ENCODE measurements around the gene ELMO3.
A peak's percentile ranks its signal among the peaks of the same experiment; 100 is the strongest.

ELMO3 gene

DNA sequence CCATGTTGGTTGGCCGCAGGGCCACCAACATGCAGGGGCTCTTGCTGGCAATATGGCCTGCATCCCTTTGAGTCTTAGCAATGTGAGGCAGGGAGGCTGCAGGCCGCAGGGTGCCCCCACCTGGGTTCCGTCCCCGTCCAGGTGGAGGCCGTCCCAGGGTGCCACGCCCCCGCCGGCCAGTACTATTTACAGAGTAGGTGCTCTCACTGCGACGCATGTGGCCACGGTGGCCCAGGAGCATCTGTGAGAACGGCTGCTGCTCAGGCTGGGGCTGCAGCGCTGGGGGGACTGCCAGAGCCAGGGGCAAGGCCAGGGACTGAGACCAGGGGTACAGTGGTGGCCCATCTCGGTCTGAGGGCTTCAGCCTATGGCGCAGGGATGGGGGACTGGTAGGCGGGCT lies 18.8 kb upstream of the ELMO3 start:
- no peak for DNase-seq (ENCODE audit: low read depth, low spot score)

DNA sequence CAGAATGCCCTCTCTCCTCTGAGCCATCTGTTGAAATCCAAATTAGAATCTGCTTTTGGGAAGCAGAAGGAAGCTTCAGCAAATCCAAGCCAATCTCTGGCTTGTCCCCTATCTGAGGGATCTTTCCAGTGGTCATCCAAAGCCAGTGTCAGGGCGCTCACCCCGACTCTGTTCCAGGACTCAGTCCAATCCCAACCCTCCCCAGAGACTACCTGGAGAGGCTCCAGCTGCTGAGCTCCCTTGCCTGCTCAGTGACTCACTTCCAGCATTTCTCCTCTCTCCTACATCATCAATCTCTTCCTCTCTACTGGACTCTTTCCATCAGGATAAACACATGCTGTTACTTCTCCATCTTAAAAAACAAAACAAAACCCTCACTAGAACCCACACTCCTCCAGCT lies 17.6 kb upstream of the ELMO3 start:
- peak; percentile 73 for DNase-seq (ENCODE audit: low read depth, low spot score)

DNA sequence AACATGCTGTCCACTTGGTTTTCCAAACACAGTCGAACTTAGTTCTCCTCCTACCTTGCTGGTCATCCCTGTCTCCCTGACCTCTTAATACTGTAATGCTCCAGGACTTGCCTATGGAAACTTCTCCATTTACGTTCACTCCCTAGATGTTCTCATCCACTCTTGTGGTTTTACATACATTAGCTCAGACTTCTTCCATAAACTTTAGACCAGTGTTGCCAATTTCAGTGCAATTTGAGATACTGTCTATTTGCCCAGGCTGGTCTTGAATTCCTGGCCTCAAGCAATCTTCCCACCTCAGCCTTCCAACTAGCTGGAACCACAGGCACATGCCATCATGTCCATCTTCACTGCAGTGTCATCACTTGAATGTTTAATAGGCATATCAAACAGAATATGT lies 16.6 kb upstream of the ELMO3 start:
- no peak for DNase-seq (ENCODE audit: low read depth, low spot score)

DNA sequence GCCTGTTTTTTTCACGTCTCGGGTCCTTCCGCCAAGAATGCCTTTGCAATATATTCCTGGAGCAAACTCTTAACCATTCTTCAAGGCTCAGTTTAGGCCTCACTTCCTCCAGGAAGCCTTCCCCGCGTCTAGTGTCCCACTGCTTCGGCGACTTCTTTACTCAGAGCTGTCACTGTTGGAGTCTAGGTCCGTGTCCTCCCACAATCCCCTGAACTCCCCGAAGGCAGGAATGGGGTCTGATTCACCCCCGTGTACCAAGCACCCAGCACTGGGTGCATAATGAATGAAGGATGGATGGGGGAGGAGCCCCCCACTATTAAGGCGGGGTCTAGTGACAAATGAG lies 15.7 kb upstream of the ELMO3 start:
- DNase-seq (ENCODE audit: low read depth, low spot score): no peak

DNA sequence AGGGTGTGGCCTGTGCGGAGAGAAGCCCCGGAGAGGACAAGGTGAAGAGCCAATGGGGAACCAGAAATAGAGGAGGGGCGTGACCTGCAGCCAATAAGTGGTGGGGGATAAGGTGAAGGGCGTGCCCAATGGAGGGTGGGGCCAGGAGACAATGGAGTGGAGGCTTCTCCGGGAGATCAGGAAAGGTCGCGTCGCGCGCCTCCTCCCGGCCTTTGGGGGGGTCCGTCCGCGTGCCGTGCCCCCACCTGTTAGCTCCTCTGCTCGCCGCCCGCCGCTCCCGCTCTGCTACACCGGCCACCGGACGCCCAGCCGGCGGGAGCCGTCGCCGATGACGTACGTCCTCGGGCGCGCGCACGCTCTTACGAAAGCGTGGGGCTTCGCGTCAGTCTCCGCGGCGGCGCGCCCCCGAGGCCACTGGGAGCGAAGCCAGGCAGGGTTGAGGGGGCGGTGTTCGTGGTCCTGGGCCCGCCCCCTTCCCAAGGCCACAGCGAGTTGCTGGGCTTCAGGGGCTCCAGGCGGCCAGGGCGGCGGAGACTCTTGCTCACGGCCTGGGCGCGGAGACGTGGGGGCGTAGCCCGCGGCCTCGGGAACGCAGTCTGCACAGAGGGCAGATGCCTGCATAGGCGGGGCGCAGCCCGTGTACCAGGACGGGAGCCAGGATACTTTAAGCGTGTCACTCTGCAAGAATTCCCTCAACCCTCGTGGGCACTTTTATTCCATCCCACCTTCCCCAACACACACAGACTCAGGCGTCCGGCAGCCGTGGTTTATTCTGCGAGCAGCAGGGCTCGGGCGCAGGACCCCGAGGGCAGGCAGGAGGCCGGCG lies 15.1 kb upstream of the ELMO3 start, which contains the start of gene MATCAP1:
Gene MATCAP1, minus strand, starts transcription at position 337 of the 826 bp plus-strand sequence. CDS start 3,353 bp downstream, outside the sequence.
- DNase-seq (ENCODE audit: low read depth, low spot score): peak; percentile 98

DNA sequence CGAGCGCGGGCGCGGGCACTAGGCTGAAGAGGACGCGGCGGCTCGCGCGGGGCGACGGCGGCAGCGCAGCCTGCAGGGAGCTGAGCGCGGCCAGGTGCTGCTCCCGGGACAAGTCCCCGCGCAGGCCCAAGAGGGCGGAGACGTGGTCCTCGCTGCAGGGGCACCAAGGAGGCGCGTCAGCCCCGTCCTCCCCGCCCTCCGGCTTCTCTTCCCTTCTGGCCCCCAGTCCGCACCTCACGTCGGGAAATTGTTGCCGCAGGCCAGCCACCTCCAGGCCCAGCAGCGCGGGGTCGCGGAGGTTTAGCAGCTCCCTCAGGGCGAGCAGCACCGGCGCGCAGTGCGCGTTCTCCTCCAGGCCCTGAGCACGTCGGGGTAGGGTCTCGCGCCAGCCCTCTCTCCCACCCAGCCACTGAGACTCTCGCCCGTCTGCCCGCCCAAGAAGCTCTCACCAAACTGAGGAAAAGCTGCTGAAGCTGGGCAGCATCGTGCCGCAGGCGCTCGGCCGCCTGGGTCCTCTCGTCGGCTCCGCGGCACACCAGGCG lies 14.4 kb upstream of the ELMO3 start:
- peak; percentile 62 for DNase-seq (ENCODE audit: low read depth, low spot score)

DNA sequence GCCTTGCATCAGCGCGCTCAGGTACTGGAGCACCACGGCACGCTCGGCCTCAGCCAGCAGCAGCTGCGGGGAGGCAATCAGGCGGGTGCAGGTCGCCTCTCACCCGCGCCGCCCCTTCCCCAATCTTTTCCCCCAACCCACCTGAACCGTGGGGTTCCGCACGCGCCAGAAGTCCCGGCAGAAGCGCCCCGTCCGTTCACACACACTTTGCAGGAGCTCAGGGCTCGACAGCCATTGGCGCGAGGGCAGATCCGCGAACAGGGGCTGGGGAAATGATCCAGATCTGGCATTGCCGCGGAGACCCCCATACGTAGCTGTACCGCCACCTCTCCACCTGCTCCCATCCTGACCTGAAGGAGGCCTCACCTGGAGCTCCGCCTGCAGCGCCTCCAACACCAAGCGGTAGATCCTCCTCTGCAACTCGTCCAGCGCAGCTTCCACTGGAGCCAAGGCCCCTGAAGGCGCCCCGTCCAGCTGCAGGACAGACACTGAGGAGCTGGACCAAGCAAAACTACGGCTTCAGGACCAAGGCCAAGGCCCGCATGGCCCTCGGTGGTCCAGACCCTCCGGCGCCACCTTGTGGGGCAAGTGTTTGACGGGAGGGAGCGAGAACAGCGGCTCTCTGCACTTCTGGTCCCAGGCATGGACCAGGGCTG lies 13.8 kb upstream of the ELMO3 start:
- DNase-seq (ENCODE audit: low read depth, low spot score): peak; percentile 97

DNA sequence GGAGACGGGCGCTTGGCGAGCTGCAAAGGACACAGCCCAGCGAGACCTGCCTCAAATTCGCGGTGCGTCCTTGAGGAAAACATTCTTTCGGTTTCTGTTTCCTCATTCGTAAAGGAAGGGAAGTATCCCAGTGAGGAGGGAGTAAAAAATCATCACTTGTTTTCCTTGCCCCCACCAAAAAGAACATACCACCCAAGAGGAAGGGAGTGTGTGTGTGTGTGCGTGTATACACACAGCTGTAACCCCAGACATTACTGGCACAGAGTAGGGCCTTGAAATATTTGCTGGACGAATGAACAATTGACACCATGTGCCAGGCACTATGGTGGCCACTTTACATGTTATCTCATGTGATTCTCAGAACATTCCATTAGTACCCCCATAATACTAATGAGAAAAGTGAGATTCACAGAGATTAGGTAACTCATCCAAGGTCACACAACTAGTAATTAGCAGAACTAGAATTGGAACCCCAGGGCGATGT lies 13.2 kb upstream of the ELMO3 start:
- no peak for DNase-seq (ENCODE audit: low read depth, low spot score)

DNA sequence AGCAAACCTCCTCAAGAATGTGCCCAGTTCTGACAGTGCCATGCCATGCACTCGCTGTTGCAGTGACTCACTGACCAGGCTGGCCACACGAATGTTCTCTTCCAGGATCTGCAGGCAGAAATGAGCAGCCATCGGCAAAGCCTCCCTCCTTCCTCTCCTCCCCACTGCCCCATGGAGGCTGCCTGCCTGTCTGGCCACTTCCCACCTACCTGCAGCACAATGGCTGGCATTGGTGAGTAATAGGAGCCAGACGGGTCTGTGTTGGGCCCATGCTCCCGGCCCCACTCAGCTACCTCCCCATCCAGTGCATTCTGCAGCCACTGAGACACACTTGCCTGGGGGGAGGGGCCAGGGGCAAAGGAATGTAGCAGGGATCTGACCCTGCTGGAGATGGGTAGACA lies 12.4 kb upstream of the ELMO3 start:
- peak; percentile 82 for DNase-seq (ENCODE audit: low read depth, low spot score)

DNA sequence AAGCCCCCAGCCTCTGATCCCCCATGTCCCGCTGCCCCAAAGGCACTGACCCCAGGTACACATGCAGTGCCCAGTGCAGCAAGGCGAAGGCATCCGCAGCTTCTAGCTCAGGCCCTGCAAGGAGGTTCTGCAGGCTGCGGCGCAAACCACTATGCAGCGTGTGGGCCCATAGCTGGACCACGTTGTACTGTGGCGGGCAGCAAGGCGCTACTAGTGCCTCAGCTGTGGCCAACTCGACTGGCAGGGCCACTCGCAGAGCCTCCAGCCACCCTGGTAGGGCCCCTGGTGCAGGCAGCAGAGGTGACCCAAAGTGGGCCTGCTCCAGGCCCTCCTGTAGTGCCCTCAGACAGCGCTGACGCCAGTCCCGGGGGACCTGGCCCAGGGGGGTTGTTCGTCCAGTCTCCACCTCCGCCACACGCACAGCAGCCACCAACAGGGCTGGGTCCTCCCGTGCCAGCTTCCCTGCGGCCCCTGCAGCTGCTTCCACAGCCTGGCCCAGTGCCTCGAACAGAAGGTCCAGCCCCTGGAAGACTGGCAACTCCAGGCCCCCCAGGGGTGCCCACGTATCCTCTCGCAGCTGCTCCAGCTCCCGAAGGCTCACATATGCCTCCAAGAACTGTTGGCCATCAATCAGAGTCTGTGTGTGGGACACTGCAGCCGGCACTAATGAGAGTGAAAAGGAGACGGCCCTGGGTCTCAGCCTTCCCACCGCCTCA lies 11.6 kb upstream of the ELMO3 start:
- no peak for DNase-seq (ENCODE audit: low read depth, low spot score)

DNA sequence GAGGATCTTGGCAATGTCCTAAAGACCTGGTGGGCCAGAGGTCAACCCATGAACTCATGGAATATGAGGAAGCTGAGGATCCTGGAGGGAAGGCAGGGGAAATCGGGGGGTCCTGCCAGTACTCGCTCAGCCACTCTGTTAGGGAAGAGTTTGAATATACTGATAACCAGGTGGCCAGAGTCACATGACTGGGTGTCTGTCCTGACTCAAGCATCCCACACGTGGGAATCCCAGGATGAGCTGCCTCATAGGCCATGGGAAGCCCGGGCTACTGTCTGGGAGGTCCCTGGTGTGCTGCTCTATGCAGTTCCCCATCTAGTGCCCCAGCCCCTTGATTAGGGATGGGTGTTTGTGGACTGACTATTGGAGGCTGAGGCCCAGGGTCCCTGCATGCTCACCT lies 10.6 kb upstream of the ELMO3 start:
- no peak for DNase-seq (ENCODE audit: low read depth, low spot score)

DNA sequence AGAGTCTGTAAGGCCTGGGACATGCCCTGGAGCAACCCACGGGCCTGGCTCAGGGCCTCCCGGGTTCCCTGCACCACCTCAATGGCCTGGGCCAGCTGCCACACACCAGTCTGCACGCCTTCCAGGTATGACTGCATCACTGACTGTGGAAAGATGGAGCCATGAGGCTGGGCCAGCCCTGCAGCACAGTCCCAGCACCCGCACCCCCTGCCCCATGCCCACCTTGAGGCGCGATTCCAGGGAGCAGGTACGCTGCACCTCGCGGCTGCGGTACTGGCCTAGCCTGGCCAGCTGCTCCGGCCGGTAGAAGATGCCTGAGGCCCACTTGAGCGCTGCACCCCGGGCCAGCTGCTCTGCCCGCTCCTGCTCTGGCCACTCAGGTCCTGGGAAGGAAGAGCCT lies 10.1 kb upstream of the ELMO3 start:
- DNase-seq (ENCODE audit: low read depth, low spot score): no peak

DNA sequence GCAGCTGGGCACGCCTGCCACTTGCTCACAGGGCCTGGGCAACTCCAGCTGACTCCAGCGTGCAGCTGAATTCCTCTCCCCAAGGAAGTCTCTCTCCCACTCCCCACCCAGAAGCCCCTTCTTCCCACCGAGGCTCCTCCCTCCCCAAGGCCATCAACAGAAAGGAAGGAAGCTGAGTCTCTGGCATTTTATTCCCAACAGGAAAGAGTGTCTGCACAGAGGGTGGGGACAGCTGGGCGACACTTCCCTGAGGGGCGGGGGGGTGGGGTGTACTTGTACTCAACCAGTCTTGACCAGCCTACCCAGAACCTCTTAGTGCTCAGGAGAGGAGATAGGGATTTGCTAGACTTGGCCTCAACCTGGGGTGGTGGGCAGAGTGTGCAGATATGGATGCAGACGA lies 8.9 kb upstream of the ELMO3 start, which contains the start of gene EXOC3L1:
Gene EXOC3L1, minus strand, starts transcription at position 96 of the 400 bp plus-strand sequence. CDS start 460 bp downstream, outside the sequence.
- no peak for DNase-seq (ENCODE audit: low read depth, low spot score)

DNA sequence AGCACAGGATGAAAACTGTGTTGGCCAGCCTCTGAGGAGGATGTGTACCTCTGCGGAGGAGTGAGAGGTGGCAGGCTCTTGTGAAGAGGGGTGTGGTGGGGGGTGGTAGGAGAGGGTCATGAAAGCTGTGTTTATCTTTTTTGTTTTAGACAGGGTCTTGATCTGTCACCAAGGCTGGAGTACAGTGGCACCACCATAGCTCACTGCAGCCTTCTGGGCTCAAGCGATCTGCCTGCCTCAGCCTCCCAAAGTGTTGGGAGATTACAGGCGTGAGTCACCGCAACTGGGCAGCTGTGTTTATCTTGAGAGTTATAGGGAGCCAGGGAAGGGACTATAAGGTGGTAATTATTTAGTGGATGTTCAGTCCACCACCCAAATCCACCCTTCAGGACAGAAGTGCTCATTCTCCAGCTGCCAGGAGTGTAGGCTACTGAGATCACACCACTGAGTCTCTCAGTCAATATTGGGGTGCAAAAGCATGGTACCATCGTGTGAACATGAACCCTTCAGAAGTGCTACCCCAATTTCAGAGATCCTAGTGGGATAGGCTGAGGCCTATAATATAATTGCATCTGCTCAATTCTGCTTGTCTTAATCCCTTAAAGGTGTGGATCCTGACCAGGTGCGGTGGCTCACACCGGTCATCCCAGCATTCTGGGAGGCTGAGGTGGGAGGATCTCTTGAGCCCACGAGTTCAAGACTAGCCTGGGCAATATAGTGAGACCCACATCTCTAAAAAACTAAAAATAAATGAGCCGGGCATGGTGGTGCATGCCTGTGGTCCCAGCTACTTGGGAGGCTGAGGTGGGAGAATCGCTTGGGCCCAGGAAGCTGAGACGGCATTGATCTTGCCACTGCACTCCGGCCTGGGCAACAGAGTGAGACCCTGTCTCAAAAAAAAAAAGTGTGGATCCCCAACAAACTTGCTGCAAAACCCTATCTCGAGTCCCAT lies 8.2 kb upstream of the ELMO3 start:
- DNase-seq (ENCODE audit: low read depth, low spot score): no peak

DNA sequence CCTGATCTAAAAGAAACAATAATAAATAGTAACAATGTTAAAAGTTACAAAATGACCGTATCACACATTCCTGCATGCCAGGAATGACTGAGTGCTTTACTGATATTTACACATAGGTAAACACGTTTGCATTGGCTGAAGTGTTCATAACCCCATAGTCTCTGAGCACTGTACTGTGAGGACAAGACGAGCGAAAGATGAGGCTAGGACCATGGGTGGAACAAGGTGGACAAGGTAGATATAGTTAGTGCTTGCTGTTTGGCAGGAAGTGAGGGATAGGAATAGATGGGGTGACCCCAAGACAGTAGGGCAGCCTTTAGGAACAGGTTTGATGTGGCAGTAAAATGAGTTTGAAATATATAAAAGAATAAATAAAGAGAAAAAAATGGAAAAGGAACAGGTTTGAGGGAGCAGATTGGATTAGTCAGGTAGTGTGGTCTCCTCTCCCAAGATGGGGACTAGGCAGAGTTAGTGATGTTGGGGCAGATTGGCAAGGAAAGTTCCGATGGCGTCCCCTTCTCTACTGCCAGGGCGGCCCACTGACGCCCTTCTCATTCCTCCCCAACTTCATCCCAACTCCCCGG lies 7.4 kb upstream of the ELMO3 start:
- no peak for DNase-seq (ENCODE audit: low read depth, low spot score)

DNA sequence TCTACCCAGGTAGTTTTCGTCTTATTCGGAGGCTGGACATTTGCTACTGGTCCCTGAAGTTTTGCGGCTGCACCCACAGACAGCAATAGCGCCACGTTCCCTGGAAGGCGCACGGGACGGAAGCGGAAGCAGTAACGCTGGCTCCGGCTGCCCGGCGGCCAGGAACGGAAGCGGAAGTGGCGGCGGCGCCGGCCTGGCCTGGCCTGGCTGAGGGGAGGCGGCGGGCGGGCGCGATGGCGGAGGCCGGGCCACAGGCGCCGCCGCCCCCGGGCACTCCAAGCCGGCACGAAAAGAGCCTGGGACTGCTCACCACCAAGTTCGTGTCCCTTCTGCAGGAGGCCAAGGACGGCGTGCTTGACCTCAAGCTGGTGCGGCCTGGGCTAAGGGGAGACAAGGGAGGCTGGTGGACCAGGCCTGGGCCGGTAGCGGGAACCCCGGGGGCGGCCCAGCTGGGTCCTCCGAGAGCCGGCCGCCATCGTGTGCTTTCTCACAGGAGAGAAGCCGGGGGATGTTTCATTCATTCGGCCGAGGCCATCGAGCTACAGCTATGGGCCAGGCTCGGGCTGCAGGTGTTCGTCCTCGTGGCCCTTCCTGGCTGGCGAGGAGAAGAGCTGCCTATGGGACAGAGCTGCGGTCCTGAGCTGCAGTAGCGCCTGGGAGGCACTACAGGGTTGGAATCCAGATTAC lies 6.8 kb upstream of the ELMO3 start, which contains the start of gene E2F4:
Gene E2F4, plus strand, starts transcription at position 161 of the 687 bp plus-strand sequence. Its CDS starts 73 bp downstream, at position 234.
- peak; percentile 97 for DNase-seq (ENCODE audit: low read depth, low spot score)

DNA sequence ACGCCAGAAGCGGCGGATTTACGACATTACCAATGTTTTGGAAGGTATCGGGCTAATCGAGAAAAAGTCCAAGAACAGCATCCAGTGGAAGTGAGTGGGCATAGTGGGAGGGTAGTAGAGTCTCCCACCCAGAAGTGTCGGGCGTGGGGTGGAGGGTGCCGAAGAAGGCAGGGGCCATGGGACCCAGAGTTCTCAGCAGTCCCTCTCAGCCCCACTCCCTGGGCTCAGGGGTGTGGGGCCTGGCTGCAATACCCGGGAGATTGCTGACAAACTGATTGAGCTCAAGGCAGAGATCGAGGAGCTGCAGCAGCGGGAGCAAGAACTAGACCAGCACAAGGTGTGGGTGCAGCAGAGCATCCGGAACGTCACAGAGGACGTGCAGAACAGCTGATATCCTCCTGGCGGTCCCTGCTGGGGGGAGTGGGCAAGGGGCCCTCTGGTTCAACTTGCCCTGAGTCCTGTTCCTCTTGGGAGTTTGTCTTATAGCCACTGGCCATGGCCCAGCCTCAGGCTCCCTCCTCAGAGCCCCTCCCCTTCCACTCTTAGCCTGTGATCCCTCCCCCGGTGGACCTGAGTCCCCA lies 6.1 kb upstream of the ELMO3 start:
- no peak for DNase-seq (ENCODE audit: low read depth, low spot score)

DNA sequence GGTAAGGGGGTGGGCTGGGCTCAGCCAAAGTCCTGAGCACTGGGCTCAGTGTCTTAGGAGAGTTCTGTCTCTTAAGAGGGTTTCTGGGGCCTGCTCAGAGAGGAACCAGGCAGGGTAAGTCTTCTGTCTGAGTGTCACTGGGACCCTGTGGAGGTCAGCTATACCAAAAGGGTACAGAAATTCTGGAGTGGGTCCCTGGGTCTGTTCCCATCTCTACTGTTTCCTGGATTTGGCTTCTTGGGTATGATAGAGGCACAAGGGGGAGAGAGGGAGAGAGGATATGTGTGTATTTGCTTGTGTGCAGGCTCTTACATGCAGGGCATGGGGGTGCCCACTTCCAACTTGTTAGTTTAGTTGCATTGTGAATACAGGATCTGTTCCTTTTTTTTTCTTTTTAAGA lies 5.4 kb upstream of the ELMO3 start:
- DNase-seq (ENCODE audit: low read depth, low spot score): no peak

DNA sequence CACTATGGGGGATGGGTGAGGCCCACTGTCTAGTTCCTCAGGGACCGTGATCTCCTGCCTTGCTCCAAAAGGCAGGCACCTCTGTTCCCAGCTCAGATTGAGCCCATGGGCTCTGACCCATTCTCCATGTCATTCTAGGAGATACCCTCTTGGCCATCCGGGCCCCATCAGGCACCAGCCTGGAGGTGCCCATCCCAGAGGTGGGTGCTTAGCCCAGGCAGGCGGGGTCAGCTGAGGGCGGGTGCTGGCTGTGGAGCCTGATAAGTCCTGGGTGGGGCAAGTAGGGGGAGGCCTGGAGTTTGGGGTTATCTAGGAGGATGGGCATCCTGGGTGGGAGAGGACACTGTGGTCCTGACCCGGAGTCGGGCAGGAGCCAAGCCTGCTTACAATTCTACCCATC lies 4.7 kb upstream of the ELMO3 start:
- no peak for DNase-seq (ENCODE audit: low read depth, low spot score)
